Keratinocyte (primary cell): ENCODE results near the gene CHRDL2. TPM values are rescaled to one million over a fixed set of nuclear protein-coding genes. Genes with fewer than 3 reads are reported as not detected.

Source experiments
- DNase-seq: peaks from one replicate; pipeline ENCODE4 v3.0.0-alpha.2; 2011; ENCODE audit warnings: low read depth, missing footprints, low spot score
- FAIRE-seq: peaks from 2 replicates; lab custom pipeline; 2011; peaks lifted over from hg19 to GRCh38; lab: Jason Lieb, UNC
- H2AFZ ChIP-seq: 2 replicates; pipeline ENCODE4 v1.6.0; 2012; ENCODE audit warnings: low read length, control low read depth, inconsistent platforms; ENCODE audit not compliant: control insufficient read depth
- H3K27ac ChIP-seq: 2 replicates; pipeline ENCODE4 v1.5.1; 2011; ENCODE audit warnings: low read length; ENCODE audit not compliant: control insufficient read depth, insufficient read depth
- H3K27me3 ChIP-seq: 3 replicates; pipeline ENCODE4 v1.6.0; 2011; ENCODE audit warnings: low read length; ENCODE audit not compliant: control insufficient read depth, insufficient read depth; ENCODE audit errors: extremely low read depth
- H3K36me3 ChIP-seq, 2 experiments: 2 replicates in 1 of 2; 3 replicates in 1 of 2; pipeline ENCODE4 v1.5.1; 2011; ENCODE audit warnings: low read length in 2 of 2, mild to moderate bottlenecking in 1 of 2; ENCODE audit not compliant: control insufficient read depth in 2 of 2, insufficient read depth in 2 of 2; ENCODE audit errors: extremely low read depth in 1 of 2
- H3K4me1 ChIP-seq: 3 replicates; pipeline ENCODE4 v1.5.1; 2011; ENCODE audit warnings: low read length; ENCODE audit not compliant: control insufficient read depth, insufficient read depth; ENCODE audit errors: extremely low read depth
- H3K4me2 ChIP-seq: 3 replicates; pipeline ENCODE4 v1.6.0; 2011; ENCODE audit warnings: low read depth, low read length; ENCODE audit not compliant: control insufficient read depth, insufficient read depth; ENCODE audit errors: extremely low read depth
- H3K4me3 ChIP-seq, 3 experiments: fragments of 200-600 bp in 1 of 3; sonication (generic) in 1 of 3; 2 replicates in 2 of 3; 3 replicates in 1 of 3; pipeline ENCODE4 v1.5.1; 2011 to 2016; ENCODE audit warnings: low read length in 3 of 3, mild to moderate bottlenecking in 3 of 3, control low read depth in 2 of 3, inconsistent platforms in 1 of 3, low read depth in 1 of 3, mixed read lengths in 1 of 3, mixed run types in 1 of 3, moderate library complexity in 1 of 3; ENCODE audit not compliant: control insufficient read depth in 2 of 3, insufficient read depth in 2 of 3; ENCODE audit errors: extremely low read depth in 1 of 3
- H3K79me2 ChIP-seq: 2 replicates; pipeline ENCODE4 v1.6.0; 2012; ENCODE audit warnings: low read length; ENCODE audit not compliant: control insufficient read depth, insufficient read depth
- H3K9ac ChIP-seq: 3 replicates; pipeline ENCODE4 v1.6.0; 2011; ENCODE audit warnings: low read length; ENCODE audit not compliant: control insufficient read depth, insufficient read depth; ENCODE audit errors: extremely low read depth
- H3K9me1 ChIP-seq: 3 replicates; pipeline ENCODE4 v1.6.0; 2011; ENCODE audit warnings: low read length; ENCODE audit not compliant: control insufficient read depth, insufficient read depth; ENCODE audit errors: extremely low read depth
- H3K9me3 ChIP-seq: 2 replicates; pipeline ENCODE4 v1.5.1; 2012; ENCODE audit warnings: low read depth, low read length; ENCODE audit not compliant: control insufficient read depth
- H4K20me1 ChIP-seq: 3 replicates; pipeline ENCODE4 v1.6.0; 2011; ENCODE audit warnings: low read length; ENCODE audit not compliant: control insufficient read depth, insufficient read depth; ENCODE audit errors: extremely low read depth
- EZH2 ChIP-seq: IDR thresholded peaks from one replicate; pipeline ENCODE4 v1.6.1; 2012; ENCODE audit warnings: inconsistent platforms, mild to moderate bottlenecking, low read length, moderate library complexity
- dilution Hi-C: fragments of 300-500 bp; cut with MboI; formaldehyde crosslinking; loops from one replicate; pipeline ENCODE4 v1.7.0; 2020; ENCODE audit warnings: low sequenced_read_pairs; ENCODE audit not compliant: extremely low pct_ligation_motif_present
- polyA plus RNA-seq, 5 experiments: library from polyadenylated mRNA; depleted of rRNA in 3 of 5; stranded (reverse) in 3 of 5; stranded (forward) in 1 of 5; unstranded in 1 of 5; fragments of >200 nt; gene quantifications; 1 replicate in 1 of 5; 2 replicates in 3 of 5; 3 replicates in 1 of 5; pipeline versions ENCODE4 v1.2.1 to v1.2.3, GENCODE V29; 2011 to 2012; ENCODE audit warnings: missing spikeins in 2 of 5, low read depth in 1 of 5, low replicate concordance in 1 of 5
- TF ChIP-seq, protein P1 (sequence below), 3 experiments: IDR thresholded peaks in 1 of 3; conservative IDR thresholded peaks in 1 of 3; optimal IDR thresholded peaks in 1 of 3; 2 replicates in 2 of 3; 3 replicates in 1 of 3; pipeline versions ENCODE3 to v1.5.1; 2011; ENCODE audit warnings: low read length in 3 of 3, mild to moderate bottlenecking in 3 of 3, moderate library complexity in 2 of 3, control low read depth in 1 of 3, inconsistent platforms in 1 of 3; ENCODE audit not compliant: insufficient read depth in 2 of 3; ENCODE audit errors: extremely low read depth in 1 of 3

The CHRDL2 gene
- polyA plus RNA-seq, 1 donor (not counting 4 experiments of a cell fraction or from before 2014, with no cell fraction given): not detected

DNA sequence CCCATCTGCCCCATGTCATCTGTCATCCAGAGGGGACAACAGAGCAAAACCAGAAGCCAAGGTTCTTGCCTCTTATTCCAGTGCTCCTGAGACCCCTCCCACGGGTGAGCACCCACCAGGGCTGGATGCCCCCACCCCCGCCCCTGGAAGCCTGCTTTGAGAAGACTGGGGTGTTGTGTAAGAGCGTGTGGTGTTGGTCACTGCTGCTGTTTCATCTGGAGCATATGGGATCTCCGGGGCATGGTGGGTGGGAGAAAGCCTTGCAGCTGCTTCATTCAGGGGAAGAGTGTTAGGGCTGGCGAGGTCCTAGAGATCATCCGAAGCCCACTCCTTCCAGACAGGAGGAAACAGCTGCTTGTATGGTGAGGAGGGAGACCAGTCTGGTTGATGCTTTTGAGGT, 54.1 kb downstream of the CHRDL2 start:
- no peak overlapping the region for H3K27ac ChIP-seq

GRCh38 chr11:74676596-74676995, 54.6 kb downstream of the CHRDL2 start:
- FAIRE-seq (no peak), DNase-seq (no peak)
- H4K20me1 ChIP-seq: no peaks in the 10 kb centered on the region
- no peak overlapping the region for H3K4me2 ChIP-seq
- H3K36me3 ChIP-seq: no peaks in the 10 kb centered on the region
- no peak overlapping the region for H3K9ac ChIP-seq
- no peaks in the 10 kb centered on the region for H3K4me1 ChIP-seq
- H2AFZ ChIP-seq: no peak overlapping the region
- H3K9me1 ChIP-seq: no peaks in the 10 kb centered on the region
- no peaks in the 10 kb centered on the region for H3K27me3 ChIP-seq
- no peak overlapping the region for H3K27ac ChIP-seq
- no peaks in the 10 kb centered on the region for H3K9me3 ChIP-seq
- dilution Hi-C loops: no loop called here
- no peak overlapping the region for H3K4me3 ChIP-seq
- H3K79me2 ChIP-seq: no peaks in the 10 kb centered on the region
- TF ChIP-seq, protein P1, sequence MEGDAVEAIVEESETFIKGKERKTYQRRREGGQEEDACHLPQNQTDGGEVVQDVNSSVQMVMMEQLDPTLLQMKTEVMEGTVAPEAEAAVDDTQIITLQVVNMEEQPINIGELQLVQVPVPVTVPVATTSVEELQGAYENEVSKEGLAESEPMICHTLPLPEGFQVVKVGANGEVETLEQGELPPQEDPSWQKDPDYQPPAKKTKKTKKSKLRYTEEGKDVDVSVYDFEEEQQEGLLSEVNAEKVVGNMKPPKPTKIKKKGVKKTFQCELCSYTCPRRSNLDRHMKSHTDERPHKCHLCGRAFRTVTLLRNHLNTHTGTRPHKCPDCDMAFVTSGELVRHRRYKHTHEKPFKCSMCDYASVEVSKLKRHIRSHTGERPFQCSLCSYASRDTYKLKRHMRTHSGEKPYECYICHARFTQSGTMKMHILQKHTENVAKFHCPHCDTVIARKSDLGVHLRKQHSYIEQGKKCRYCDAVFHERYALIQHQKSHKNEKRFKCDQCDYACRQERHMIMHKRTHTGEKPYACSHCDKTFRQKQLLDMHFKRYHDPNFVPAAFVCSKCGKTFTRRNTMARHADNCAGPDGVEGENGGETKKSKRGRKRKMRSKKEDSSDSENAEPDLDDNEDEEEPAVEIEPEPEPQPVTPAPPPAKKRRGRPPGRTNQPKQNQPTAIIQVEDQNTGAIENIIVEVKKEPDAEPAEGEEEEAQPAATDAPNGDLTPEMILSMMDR (optimal IDR thresholded peaks at IDR 0.05 in 1 of 3, IDR thresholded peaks at IDR 0.05 in 1 of 3, conservative IDR thresholded peaks at IDR 0.05 in 1 of 3; ENCODE audit: extremely low read depth in 1 of 3, insufficient read depth in 2 of 3, low read length in 3 of 3): no peak
- TF ChIP-seq EZH2: no peak

More for the DNA sequence above, 54.1 kb downstream of the CHRDL2 start:
- DNase-seq: no peak
- Histone ChIP-seq H3K27me3 (no peaks in the 10 kb centered on the region), H3K4me1 (no peaks in the 10 kb centered on the region), H4K20me1 (no peaks in the 10 kb centered on the region), H3K9me3 (no peaks in the 10 kb centered on the region), H3K79me2 (no peaks in the 10 kb centered on the region), H3K9ac (no peak overlapping the region), H3K4me2 (no peak overlapping the region), H3K9me1 (no peaks in the 10 kb centered on the region), H2AFZ (no peak overlapping the region), H3K4me3 (no peak overlapping the region), H3K36me3 (no peaks in the 10 kb centered on the region)
- FAIRE-seq: no peak
- TF ChIP-seq EZH2: no peak
- dilution Hi-C loops: no loop called here

DNA sequence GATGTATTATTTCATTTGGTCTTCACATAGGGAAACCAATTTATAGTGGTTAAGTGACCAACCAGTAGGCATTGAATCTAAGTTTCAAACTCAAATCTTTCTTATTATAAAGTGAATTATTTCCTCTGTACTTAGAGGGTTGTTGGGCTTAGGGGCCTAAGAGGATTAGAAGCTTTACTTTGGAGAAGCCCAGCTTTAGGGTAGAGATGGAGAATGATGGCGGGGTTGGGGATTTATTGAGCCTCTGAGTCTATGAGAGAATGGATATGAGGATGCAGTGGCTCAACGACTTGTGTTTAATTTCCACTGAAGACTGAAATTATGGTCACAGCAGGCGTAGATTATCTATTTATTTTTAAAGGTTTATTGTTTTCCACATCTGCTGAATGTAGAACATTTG, 55.5 kb downstream of the CHRDL2 start:
- dilution Hi-C loops: no loop called here
- no peaks in the 10 kb centered on the region for H3K79me2 ChIP-seq
- TF ChIP-seq, protein P1 (optimal IDR thresholded peaks at IDR 0.05 in 1 of 3, IDR thresholded peaks at IDR 0.05 in 1 of 3, conservative IDR thresholded peaks at IDR 0.05 in 1 of 3; ENCODE audit: extremely low read depth in 1 of 3, insufficient read depth in 2 of 3, low read length in 3 of 3): no peak
- TF ChIP-seq EZH2: no peak
- no peak overlapping the region for H3K9ac ChIP-seq
- no peak for DNase-seq
- H3K9me3 ChIP-seq: no peaks in the 10 kb centered on the region
- no peaks in the 10 kb centered on the region for H3K27me3 ChIP-seq
- H2AFZ ChIP-seq: no peak overlapping the region
- H3K36me3 ChIP-seq: no peaks in the 10 kb centered on the region
- no peak for FAIRE-seq
- no peak overlapping the region for H3K27ac ChIP-seq
- no peak overlapping the region for H3K4me2 ChIP-seq
- no peaks in the 10 kb centered on the region for H3K4me1 ChIP-seq
- no peaks in the 10 kb centered on the region for H4K20me1 ChIP-seq
- H3K4me3 ChIP-seq: no peak overlapping the region
- H3K9me1 ChIP-seq: no peaks in the 10 kb centered on the region
